Ishikawa (cell line): ENCODE measurements around the gene TELO2.

Experiments
- EP300 ChIP-seq: IDR thresholded peaks from 2 replicates; pipeline ENCODE4 v1.6.1; 2012; ENCODE audit warnings: borderline replicate concordance
- RAD21 ChIP-seq: IDR thresholded peaks from 2 replicates; pipeline ENCODE4 v1.6.1; 2012; ENCODE audit warnings: low read depth
- YY1 ChIP-seq: IDR thresholded peaks from 2 replicates; pipeline ENCODE4 v1.6.1; 2012; ENCODE audit warnings: low read depth

DNA sequence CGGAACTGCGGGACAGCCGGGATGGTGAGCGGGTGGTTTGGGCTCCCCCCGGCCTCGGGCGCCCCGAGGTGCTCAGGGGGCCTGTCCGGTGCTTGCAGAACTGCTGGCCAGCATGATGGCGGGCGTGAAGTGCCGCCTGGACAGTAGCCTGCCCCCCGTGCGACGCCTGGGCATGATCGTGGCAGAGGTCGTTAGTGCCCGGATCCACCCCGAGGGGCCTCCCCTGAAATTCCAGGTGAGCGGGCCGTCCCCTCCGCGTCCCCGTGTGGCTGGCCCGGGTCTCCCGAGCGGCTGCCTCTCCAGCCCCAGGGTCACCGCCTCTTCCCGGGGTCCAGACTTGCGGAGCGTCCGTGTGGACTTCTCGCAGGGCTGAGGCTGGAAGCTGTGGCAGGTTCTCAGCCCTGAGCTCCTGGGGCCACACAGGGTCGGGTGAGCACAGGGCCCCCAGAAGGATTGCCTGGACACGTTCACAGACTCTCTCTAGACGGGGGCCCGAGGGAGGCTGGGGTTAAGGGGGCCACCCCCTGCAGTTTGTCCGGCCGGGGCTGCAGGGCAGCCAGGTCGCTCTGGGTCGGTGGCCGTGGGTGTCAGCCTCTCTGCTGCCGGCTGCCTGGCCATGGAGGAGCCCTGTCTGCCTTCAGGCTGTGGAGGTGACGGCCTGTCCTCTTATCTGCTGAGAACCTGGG is 7.4 kb downstream of the TELO2 start:
- no peak for TF ChIP-seq EP300
- no peak for TF ChIP-seq RAD21
- no peak for TF ChIP-seq YY1
